Measurements from ENCODE around the gene APBA2. TPM values are rescaled to one million over a fixed set of nuclear protein-coding genes. Genes with fewer than 3 reads are reported as not detected.

The APBA2 gene
- total and polyA plus RNA-seq, 10 of the 15 experiments (the other 5 are each of a cell fraction or from before 2014, with no cell fraction given), result 0.06 to 0.26 (median 0.07) TPM; not detected in 7

DNA sequence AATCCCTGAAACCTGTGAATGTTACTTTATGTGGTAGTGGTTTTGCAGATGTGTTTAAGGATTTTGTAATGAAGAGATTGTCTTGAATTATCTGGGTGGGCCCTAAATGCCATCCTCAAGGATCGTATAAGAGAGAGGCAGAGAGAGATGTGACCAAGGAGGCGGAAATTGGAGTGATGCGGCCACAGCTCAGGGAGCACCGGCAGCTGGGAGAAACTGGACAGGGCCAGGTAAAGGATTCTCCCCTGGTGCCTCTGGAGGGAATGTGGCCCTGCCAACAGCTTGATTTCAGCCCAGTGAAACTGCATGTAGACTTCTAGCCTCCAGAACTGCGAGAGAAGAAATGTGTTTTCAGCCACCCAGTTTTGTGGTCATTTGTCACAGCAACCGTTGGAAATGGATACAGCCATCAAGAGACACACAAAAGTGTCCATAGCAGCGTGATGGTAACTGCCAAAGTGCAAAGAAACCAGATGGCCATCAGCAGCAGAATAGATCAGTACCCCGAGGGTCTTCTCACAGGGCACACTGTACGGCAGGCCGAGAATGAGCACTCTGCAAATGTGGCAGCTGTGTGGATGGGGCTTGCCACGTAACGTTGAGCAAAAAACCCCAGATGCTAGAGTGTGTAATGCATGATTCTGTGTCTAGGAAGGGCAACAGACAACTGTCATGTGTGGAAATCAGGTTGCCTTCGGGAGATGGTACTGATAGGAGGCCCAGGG lies 12.2 kb downstream of the APBA2 start:
- Histone ChIP-seq H3K4me3 (no peak overlapping the region), H4K20me1 (ENCODE audit: control insufficient read depth, insufficient read depth) (no peaks in the 10 kb centered on the region), H3K9me3 (replicated peaks; ENCODE audit: control insufficient read depth, insufficient read depth, low read length) (no peaks in the 10 kb centered on the region), H3K27me3 (replicated peaks in 1 of 2; ENCODE audit: control insufficient read depth in 2 of 2, insufficient read depth in 2 of 2, low read length in 1 of 2) (no peaks in the 10 kb centered on the region), H3K9ac (ENCODE audit: control insufficient read depth, insufficient read depth, low read length) (no peak overlapping the region), H3K36me3 (ENCODE audit: control insufficient read depth in 2 of 2, insufficient read depth in 2 of 2, low read length in 1 of 2) (no peaks in the 10 kb centered on the region), H3K27ac (ENCODE audit: control insufficient read depth, insufficient read depth) (no peak overlapping the region), H3K4me2 (ENCODE audit: control insufficient read depth, insufficient read depth) (no peak overlapping the region), H3K79me2 (ENCODE audit: control insufficient read depth, insufficient read depth, low read length) (no peaks in the 10 kb centered on the region), H3K4me1 (ENCODE audit: control insufficient read depth, insufficient read depth, low read length) (no peaks in the 10 kb centered on the region), H2AFZ (ENCODE audit: control insufficient read depth, low read depth, low read length) (no peak overlapping the region)
- intact Hi-C loops (cut with micrococcal nuclease; ENCODE audit: unreplicated experiment) (no loop called here), in situ Hi-C loops (cut with MboI) (no loop called here)
- ChIA-PET RAD21 (ENCODE audit: unreplicated experiment) (no interaction called here), CTCF (no interaction called here), SMC1A (ENCODE audit: uncharacterized antibody, unreplicated experiment) (no interaction called here), POLR2A (no interaction called here)
- ATAC-seq, result no peak
- 24% methylated on average over 13 of the region's 13 CpGs for WGBS (ENCODE audit: insufficient coverage, insufficient replicate concordance, low lambda C conversion rate, missing lambda C conversion rate)
- no TSS peak for BruUV-seq (replicated peaks)
- FAIRE-seq, result no peak
- DNase-seq (ENCODE audit: low read depth, low spot score), result no peak
- TF ChIP-seq, protein P1, sequence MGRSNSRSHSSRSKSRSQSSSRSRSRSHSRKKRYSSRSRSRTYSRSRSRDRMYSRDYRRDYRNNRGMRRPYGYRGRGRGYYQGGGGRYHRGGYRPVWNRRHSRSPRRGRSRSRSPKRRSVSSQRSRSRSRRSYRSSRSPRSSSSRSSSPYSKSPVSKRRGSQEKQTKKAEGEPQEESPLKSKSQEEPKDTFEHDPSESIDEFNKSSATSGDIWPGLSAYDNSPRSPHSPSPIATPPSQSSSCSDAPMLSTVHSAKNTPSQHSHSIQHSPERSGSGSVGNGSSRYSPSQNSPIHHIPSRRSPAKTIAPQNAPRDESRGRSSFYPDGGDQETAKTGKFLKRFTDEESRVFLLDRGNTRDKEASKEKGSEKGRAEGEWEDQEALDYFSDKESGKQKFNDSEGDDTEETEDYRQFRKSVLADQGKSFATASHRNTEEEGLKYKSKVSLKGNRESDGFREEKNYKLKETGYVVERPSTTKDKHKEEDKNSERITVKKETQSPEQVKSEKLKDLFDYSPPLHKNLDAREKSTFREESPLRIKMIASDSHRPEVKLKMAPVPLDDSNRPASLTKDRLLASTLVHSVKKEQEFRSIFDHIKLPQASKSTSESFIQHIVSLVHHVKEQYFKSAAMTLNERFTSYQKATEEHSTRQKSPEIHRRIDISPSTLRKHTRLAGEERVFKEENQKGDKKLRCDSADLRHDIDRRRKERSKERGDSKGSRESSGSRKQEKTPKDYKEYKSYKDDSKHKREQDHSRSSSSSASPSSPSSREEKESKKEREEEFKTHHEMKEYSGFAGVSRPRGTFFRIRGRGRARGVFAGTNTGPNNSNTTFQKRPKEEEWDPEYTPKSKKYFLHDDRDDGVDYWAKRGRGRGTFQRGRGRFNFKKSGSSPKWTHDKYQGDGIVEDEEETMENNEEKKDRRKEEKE (IDR thresholded peaks at IDR 0.05), result no peak
- TF ChIP-seq RELA (IDR thresholded peaks at IDR 0.05; ENCODE audit: borderline replicate concordance, partially characterized antibody), result no peak
- no peak for TF ChIP-seq ETV6 (conservative IDR thresholded peaks at IDR 0.05 in 1 of 2, IDR thresholded peaks at IDR 0.05 in 1 of 2; ENCODE audit: borderline replicate concordance in 1 of 2, low read depth in 1 of 2)
- TF ChIP-seq, protein P2, sequence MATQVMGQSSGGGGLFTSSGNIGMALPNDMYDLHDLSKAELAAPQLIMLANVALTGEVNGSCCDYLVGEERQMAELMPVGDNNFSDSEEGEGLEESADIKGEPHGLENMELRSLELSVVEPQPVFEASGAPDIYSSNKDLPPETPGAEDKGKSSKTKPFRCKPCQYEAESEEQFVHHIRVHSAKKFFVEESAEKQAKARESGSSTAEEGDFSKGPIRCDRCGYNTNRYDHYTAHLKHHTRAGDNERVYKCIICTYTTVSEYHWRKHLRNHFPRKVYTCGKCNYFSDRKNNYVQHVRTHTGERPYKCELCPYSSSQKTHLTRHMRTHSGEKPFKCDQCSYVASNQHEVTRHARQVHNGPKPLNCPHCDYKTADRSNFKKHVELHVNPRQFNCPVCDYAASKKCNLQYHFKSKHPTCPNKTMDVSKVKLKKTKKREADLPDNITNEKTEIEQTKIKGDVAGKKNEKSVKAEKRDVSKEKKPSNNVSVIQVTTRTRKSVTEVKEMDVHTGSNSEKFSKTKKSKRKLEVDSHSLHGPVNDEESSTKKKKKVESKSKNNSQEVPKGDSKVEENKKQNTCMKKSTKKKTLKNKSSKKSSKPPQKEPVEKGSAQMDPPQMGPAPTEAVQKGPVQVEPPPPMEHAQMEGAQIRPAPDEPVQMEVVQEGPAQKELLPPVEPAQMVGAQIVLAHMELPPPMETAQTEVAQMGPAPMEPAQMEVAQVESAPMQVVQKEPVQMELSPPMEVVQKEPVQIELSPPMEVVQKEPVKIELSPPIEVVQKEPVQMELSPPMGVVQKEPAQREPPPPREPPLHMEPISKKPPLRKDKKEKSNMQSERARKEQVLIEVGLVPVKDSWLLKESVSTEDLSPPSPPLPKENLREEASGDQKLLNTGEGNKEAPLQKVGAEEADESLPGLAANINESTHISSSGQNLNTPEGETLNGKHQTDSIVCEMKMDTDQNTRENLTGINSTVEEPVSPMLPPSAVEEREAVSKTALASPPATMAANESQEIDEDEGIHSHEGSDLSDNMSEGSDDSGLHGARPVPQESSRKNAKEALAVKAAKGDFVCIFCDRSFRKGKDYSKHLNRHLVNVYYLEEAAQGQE (IDR thresholded peaks at IDR 0.05; ENCODE audit: low read depth, low read length), result no peak
- TF ChIP-seq, protein P3, sequence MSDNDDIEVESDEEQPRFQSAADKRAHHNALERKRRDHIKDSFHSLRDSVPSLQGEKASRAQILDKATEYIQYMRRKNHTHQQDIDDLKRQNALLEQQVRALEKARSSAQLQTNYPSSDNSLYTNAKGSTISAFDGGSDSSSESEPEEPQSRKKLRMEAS (IDR thresholded peaks at IDR 0.05; ENCODE audit: low read depth, low read length), result no peak
- TF ChIP-seq MYC (IDR thresholded peaks at IDR 0.05; ENCODE audit: insufficient read depth, insufficient read length, insufficient replicate concordance, low read length, severe bottlenecking), result no peak
- no peak for TF ChIP-seq ZNF207 (IDR thresholded peaks at IDR 0.05; ENCODE audit: borderline replicate concordance)
- no peak for TF ChIP-seq CBX3 (IDR thresholded peaks at IDR 0.05; ENCODE audit: borderline replicate concordance, low read depth)
- TF ChIP-seq STAT1 (conservative IDR thresholded peaks at IDR 0.05), result no peak
- TF ChIP-seq HCFC1 (IDR thresholded peaks at IDR 0.05; ENCODE audit: low read length), result no peak
- TF ChIP-seq, protein P4, sequence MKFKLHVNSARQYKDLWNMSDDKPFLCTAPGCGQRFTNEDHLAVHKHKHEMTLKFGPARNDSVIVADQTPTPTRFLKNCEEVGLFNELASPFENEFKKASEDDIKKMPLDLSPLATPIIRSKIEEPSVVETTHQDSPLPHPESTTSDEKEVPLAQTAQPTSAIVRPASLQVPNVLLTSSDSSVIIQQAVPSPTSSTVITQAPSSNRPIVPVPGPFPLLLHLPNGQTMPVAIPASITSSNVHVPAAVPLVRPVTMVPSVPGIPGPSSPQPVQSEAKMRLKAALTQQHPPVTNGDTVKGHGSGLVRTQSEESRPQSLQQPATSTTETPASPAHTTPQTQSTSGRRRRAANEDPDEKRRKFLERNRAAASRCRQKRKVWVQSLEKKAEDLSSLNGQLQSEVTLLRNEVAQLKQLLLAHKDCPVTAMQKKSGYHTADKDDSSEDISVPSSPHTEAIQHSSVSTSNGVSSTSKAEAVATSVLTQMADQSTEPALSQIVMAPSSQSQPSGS (IDR thresholded peaks at IDR 0.05; ENCODE audit: low read length), result no peak
- TF ChIP-seq ZNF274 (IDR thresholded peaks at IDR 0.05; ENCODE audit: insufficient read depth, insufficient read length), result no peak
